Superior temporal gyrus (tissue), 1 donor: ENCODE data around the gene RNF41.
"Not testable (repeated sequence)": the region's sequence is repeated elsewhere in the genome, so short reads cannot be mapped to it uniquely, and the experiment has no call there.

Experiments
- DNase-seq: peaks from one replicate; pipeline ENCODE4 v3.0.0-alpha.2; 2016; ENCODE audit errors: extremely low spot score

Gene RNF41

GRCh38 chr12:56208006-56208405 lies 13.7 kb downstream of the RNF41 start:
- DNase-seq, result no peak

GRCh38 chr12:56206452-56207166 lies 15.1 kb downstream of the RNF41 start:
- no peak for DNase-seq

GRCh38 chr12:56205445-56205844 lies 16.3 kb downstream of the RNF41 start:
- DNase-seq, result no peak

GRCh38 chr12:56204275-56204674 lies 17.4 kb downstream of the RNF41 start:
- no peak for DNase-seq

GRCh38 chr12:56202838-56203237 lies 18.9 kb downstream of the RNF41 start:
- no peak for DNase-seq

GRCh38 chr12:56202366-56202765 lies 19.4 kb downstream of the RNF41 start:
- DNase-seq, result no peak

- no peak for DNase-seq
Measured at GRCh38 chr12:56198836-56199235, 22.9 kb downstream of the RNF41 start.

- no peak for DNase-seq
Measured at GRCh38 chr12:56197921-56198635, 23.6 kb downstream of the RNF41 start.

- DNase-seq, result not testable (repeated sequence)
Measured at GRCh38 chr12:56196818-56197550, 24.7 kb downstream of the RNF41 start.

GRCh38 chr12:56193025-56193578 lies 28.6 kb downstream of the RNF41 start:
- DNase-seq, result peak; percentile 96

- no peak for DNase-seq
Measured at GRCh38 chr12:56192582-56192981, 29.1 kb downstream of the RNF41 start.

GRCh38 chr12:56190695-56191155 lies 31.0 kb downstream of the RNF41 start:
- DNase-seq, result no peak

GRCh38 chr12:56189918-56190694 lies 31.6 kb downstream of the RNF41 start:
- DNase-seq, result peak; percentile 86

GRCh38 chr12:56189099-56189917 lies 32.4 kb downstream of the RNF41 start, which contains the start of gene SMARCC2:
SMARCC2 (minus strand) TSS chr12:56189483; CDS start chr12:56189461, 22 bp downstream.
- DNase-seq, result peak; percentile 77

GRCh38 chr12:56188778-56189098 lies 33.0 kb downstream of the RNF41 start:
- DNase-seq, result no peak

GRCh38 chr12:56188131-56188777 lies 33.5 kb downstream of the RNF41 start:
- DNase-seq, result no peak

- DNase-seq, result no peak
Measured at GRCh38 chr12:56186957-56187356, 34.8 kb downstream of the RNF41 start.

GRCh38 chr12:56178347-56178746 lies 43.4 kb downstream of the RNF41 start:
- DNase-seq, result no peak

- DNase-seq, result no peak
Measured at GRCh38 chr12:56172839-56173238, 48.9 kb downstream of the RNF41 start.

GRCh38 chr12:56169229-56169759 lies 52.4 kb downstream of the RNF41 start:
- DNase-seq, result no peak
